Duodenal mucosa (tissue), 2 donors: Measurements from ENCODE around the gene EBLN1.

Experiments used
- H3K27ac ChIP-seq: one replicate; pipeline ENCODE4 v1.7.0; 2013; ENCODE audit warnings: low read depth, low read length
- H3K27me3 ChIP-seq, 2 donors: one replicate each; pipeline ENCODE4 v1.7.0; 2013; ENCODE audit warnings: low read length in 2 of 2, control low read depth in 1 of 2; ENCODE audit not compliant: insufficient read depth in 2 of 2, control insufficient read depth in 1 of 2
- H3K36me3 ChIP-seq, 2 donors: one replicate each; pipeline ENCODE4 v1.7.0; 2013; ENCODE audit warnings: low read length in 2 of 2, control low read depth in 1 of 2; ENCODE audit not compliant: insufficient read depth in 2 of 2, control insufficient read depth in 1 of 2
- H3K4me1 ChIP-seq, 2 donors: one replicate each; pipeline ENCODE4 v1.7.0; 2013; ENCODE audit warnings: low read length in 2 of 2, control low read depth in 1 of 2; ENCODE audit not compliant: insufficient read depth in 2 of 2, control insufficient read depth in 1 of 2
- H3K4me3 ChIP-seq, 2 donors: one replicate each; pipeline ENCODE4 v1.7.0; 2013; ENCODE audit warnings: low read length in 2 of 2, low read depth in 1 of 2
- H3K9ac ChIP-seq, 2 donors: one replicate each; pipeline ENCODE4 v1.7.0; 2013; ENCODE audit warnings: low read length in 2 of 2, low read depth in 1 of 2
- H3K9me3 ChIP-seq, 2 donors: one replicate each; pipeline ENCODE4 v1.7.0; 2013; ENCODE audit warnings: low read length in 2 of 2, control low read depth in 1 of 2; ENCODE audit not compliant: control insufficient read depth in 1 of 2

The EBLN1 gene

DNA sequence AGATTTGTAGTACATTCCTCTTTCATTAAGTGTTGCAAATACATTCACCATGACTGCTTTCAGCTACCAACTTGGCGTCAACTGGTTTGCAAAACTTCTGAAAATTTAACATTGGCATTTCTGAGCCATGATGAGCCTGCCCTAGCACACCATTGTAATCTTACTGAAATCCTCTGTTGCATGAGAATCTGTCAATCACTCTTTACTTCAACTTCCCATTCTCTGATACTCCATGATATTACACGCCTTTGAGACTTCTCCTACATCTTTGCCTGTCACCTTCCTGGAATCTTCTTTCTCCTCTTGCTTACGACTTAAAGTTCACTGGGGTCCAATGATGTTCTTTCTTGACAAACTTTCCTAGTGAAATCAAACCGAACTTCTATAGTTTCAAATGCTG lies 32.2 kb downstream of the EBLN1 start:
- H3K9ac ChIP-seq, result no peak overlapping the region
- H3K36me3 ChIP-seq, result no peaks in the 10 kb centered on the region
- no peak overlapping the region for H3K4me3 ChIP-seq
- H3K27ac ChIP-seq, result no peak overlapping the region
- no peaks in the 10 kb centered on the region for H3K4me1 ChIP-seq
- H3K27me3 ChIP-seq, result peaks cover 2 to 3% of the 10 kb centered on the region in 2 donors
- peaks cover 3 to 8% of the 10 kb centered on the region in 2 donors for H3K9me3 ChIP-seq

DNA sequence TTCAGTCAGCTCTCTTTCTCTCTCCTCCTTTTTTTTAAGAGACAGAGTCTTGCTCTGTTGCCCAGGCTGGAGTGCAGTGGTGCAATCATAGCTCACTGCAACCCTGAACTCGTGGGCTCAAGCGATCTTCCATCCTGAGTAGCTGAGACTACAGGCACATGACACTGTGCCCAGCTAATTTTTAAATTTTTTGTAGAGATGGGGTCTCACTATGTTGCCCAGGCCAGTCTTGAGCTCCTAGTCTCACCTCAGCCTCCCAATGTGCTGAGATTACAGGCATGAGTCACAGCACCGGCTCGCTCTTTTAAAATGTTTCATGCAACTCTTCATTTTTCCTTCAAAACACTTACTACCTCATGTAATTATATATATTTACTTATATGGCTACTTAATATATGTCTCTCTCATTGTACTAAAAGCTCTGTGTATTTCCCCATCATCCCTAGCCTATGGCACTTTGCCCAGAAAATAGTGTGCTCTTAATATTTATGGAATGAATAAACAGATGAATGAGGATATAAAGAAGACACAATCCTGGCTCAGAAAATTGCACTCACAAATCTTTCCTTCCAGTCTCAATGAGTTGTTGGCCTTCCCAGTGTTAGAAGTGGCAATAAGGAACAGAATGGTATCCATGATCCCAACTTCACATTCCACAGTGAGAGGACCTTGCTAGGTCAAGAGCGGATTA lies 33.9 kb downstream of the EBLN1 start:
- no peaks in the 10 kb centered on the region for H3K4me1 ChIP-seq
- no peaks in the 10 kb centered on the region for H3K36me3 ChIP-seq
- H3K4me3 ChIP-seq, result no peak overlapping the region
- H3K9me3 ChIP-seq, result peaks cover 3 to 9% of the 10 kb centered on the region in 2 donors
- no peak overlapping the region for H3K27ac ChIP-seq
- no peak overlapping the region for H3K9ac ChIP-seq
- H3K27me3 ChIP-seq, result peaks cover 2 to 3% of the 10 kb centered on the region in 2 donors

DNA sequence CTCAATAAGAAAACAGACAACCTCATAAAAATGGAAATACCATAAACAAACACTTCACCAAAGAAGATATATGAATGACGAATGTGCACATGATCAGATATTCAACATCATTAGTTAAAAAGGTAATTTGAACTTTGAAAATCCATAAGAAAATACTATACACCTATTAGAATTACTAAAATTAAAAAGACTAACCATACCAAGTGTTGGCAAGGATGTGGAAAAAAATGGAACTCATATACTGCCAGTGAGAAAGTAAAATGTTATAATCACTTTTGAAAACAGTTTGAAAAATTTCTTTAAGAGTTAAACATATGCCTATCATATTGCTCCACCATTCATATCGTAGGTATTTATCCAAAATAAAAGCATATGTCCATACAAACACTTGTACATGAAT lies 37.1 kb downstream of the EBLN1 start:
- no peak overlapping the region for H3K27ac ChIP-seq
- peaks cover 3 to 9% of the 10 kb centered on the region in 2 donors for H3K9me3 ChIP-seq
- no peaks in the 10 kb centered on the region for H3K36me3 ChIP-seq
- no peak overlapping the region for H3K4me3 ChIP-seq
- H3K4me1 ChIP-seq, result no peaks in the 10 kb centered on the region
- H3K9ac ChIP-seq, result no peak overlapping the region
- peaks cover 0 to 3% of the 10 kb centered on the region in 2 donors for H3K27me3 ChIP-seq

DNA sequence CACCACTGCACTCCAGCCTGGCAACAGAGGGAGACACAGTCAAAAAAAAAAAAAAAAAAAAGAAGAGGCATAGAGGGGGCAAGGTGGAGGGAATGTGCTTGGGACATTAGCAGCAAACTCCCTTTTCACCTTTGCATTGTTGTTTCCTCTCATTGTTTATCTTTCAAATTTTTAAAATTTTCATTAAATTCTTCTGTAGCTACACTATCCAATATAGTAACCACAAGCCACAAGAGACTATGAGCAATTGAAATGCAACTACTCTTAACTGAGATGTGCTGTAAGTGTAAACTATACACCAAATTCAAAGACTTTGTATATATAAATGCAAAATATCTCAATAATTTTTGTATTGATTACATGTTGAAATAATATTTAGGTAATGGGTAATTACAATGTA lies 43.4 kb downstream of the EBLN1 start:
- H3K9ac ChIP-seq, result no peak overlapping the region
- no peak overlapping the region for H3K27ac ChIP-seq
- H3K9me3 ChIP-seq, result no peaks in the 10 kb centered on the region
- no peaks in the 10 kb centered on the region for H3K36me3 ChIP-seq
- no peak overlapping the region for H3K4me3 ChIP-seq
- no peaks in the 10 kb centered on the region for H3K27me3 ChIP-seq
- H3K4me1 ChIP-seq, result no peaks in the 10 kb centered on the region

DNA sequence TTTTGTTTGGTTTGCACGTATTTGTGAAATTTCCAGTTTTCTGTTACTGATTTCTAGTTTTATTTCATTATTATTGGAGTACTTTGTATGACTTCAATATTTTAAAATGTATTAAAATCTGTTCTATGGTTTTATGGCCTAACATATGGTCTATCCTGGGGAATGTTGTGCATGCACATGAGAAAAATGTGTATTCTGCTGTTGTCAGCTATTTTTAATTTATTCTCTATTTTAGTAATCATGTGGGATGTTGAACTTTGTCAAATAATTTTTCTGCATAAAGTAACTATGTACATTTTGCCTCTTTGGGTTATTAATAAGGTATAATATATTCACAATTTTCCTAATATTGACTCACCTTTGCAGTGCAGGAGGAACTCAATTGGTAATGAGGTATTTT lies 46.7 kb downstream of the EBLN1 start:
- H3K9ac ChIP-seq, result no peak overlapping the region
- H3K27ac ChIP-seq, result no peak overlapping the region
- no peaks in the 10 kb centered on the region for H3K9me3 ChIP-seq
- H3K36me3 ChIP-seq, result no peaks in the 10 kb centered on the region
- H3K4me1 ChIP-seq, result no peaks in the 10 kb centered on the region
- H3K4me3 ChIP-seq, result no peak overlapping the region
- no peaks in the 10 kb centered on the region for H3K27me3 ChIP-seq

DNA sequence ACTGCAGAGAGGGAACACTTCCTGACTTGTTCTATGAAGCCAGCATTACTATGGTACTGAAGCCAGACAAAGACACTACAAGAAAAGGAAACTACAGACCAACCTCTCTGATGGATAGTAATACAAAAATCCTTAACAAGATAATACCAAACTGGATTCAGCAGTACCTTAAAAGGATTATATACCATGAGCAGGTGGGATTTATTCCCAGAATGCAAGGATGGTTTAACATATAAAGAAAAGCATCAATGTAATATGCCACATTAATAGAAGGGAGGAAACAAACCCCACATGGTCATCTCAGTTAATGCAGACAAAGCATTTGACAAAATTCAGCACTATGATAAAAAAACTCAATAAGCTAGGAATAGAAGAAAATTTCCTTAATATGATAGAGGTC lies 47.2 kb downstream of the EBLN1 start:
- no peak overlapping the region for H3K27ac ChIP-seq
- no peaks in the 10 kb centered on the region for H3K4me1 ChIP-seq
- H3K27me3 ChIP-seq, result no peaks in the 10 kb centered on the region
- H3K36me3 ChIP-seq, result no peaks in the 10 kb centered on the region
- H3K9ac ChIP-seq, result no peak overlapping the region
- H3K4me3 ChIP-seq, result no peak overlapping the region
- no peaks in the 10 kb centered on the region for H3K9me3 ChIP-seq

DNA sequence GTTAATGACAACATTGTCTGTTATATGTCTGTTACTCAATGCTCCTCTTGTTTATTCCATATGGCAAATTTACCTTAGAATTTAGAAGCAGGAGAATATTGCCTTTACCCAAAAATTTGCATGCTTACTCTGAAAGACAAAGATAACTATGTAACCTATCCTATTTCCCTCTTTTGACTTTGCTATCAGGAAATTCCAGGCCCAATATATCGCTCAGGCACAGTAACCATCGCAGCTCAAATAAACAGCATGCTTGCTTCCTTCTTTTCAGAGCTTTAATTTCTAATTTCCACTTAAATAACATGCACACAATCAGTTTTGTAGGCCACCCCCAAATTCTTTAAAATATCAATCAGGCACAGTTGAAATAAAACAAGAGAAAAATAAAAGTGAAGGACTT lies 57.8 kb downstream of the EBLN1 start:
- no peak overlapping the region for H3K27ac ChIP-seq
- no peaks in the 10 kb centered on the region for H3K27me3 ChIP-seq
- no peaks in the 10 kb centered on the region for H3K9me3 ChIP-seq
- H3K9ac ChIP-seq, result no peak overlapping the region
- no peaks in the 10 kb centered on the region for H3K4me1 ChIP-seq
- no peak overlapping the region for H3K4me3 ChIP-seq
- H3K36me3 ChIP-seq, result no peaks in the 10 kb centered on the region

DNA sequence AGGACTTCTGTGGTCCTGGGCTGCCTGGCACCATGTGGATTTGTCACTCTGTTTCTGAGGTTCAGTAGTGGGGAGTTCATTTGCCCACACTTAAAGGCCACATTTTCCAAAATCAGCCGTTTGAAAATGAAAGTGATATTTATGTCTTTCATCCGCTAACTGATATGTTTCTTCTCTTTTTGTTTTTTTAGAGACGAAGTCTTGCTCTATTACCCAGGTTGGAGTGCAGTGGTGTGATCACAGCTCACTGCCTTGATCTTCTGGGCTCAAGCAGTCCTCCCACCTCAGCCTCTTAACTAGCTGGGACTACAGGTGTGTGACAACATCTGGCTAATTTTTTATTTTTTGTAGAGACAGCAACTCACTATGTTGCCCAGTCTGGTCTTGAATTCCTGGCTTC lies 58.6 kb downstream of the EBLN1 start:
- Histone ChIP-seq H3K9me3 (no peaks in the 10 kb centered on the region), H3K27ac (no peak overlapping the region), H3K36me3 (no peaks in the 10 kb centered on the region), H3K27me3 (no peaks in the 10 kb centered on the region), H3K4me3 (no peak overlapping the region), H3K9ac (no peak overlapping the region), H3K4me1 (no peaks in the 10 kb centered on the region)
